Suprapubic skin (tissue), 4 donors: Measurements from ENCODE around the gene WNT3. TPM values are rescaled to one million over a fixed set of nuclear protein-coding genes. Genes with fewer than 3 reads are reported as not detected.

Source experiments
- DNase-seq, 2 donors: peaks; one replicate each; pipeline ENCODE4 v3.0.0-alpha.2; 2019; ENCODE audit warnings: low spot score in 2 of 2
- H3K27ac ChIP-seq: fragments of 200-600 bp; sonication (generic); one replicate; pipeline ENCODE4 v1.5.1; 2019
- H3K27me3 ChIP-seq: fragments of 200-600 bp; sonication (generic); one replicate; pipeline ENCODE4 v1.5.1; 2019
- H3K36me3 ChIP-seq: fragments of 200-600 bp; sonication (generic); one replicate; pipeline ENCODE4 v1.5.1; 2019
- H3K4me1 ChIP-seq: fragments of 200-600 bp; sonication (generic); one replicate; pipeline ENCODE4 v1.5.1; 2019
- H3K4me3 ChIP-seq: fragments of 200-600 bp; sonication (generic); one replicate; pipeline ENCODE4 v1.5.1; 2019; ENCODE audit warnings: mild to moderate bottlenecking
- H3K9me3 ChIP-seq: fragments of 200-600 bp; sonication (generic); one replicate; pipeline ENCODE4 v1.5.1; 2019
- CTCF ChIP-seq, 2 donors: fragments of 200-600 bp in 1 of 2; fragments of 450-650 bp in 1 of 2; sonication (generic) in 1 of 2; IDR thresholded peaks; one replicate each; pipeline ENCODE4 v1.5.1; 2016 to 2019; ENCODE audit warnings: antibody characterized with exemption in 2 of 2, mild to moderate bottlenecking in 1 of 2, moderate library complexity in 1 of 2
- EP300 ChIP-seq: sonication (generic); formaldehyde crosslinking; IDR thresholded peaks from one replicate; pipeline ENCODE4 v1.6.1; 2017; ENCODE audit warnings: antibody characterized with exemption
- POLR2A ChIP-seq, 2 donors: fragments of 450-650 bp; IDR thresholded peaks; one replicate each; pipeline ENCODE4 v1.6.1; 2017; ENCODE audit warnings: antibody characterized with exemption in 2 of 2, mild to moderate bottlenecking in 2 of 2, moderate library complexity in 2 of 2
- POLR2AphosphoS5 ChIP-seq, 3 donors: sonication (generic); formaldehyde crosslinking; IDR thresholded peaks; one replicate each; pipeline ENCODE4 v1.6.1; 2017; ENCODE audit warnings: antibody characterized with exemption in 3 of 3
- WGBS: methylation state at CpG from one replicate; pipeline ENCODE4 v1.1.5; 2018; 5-methylcytosine and 5-hydroxymethylcytosine counted together
- total RNA-seq, 4 donors: library from RNA; depleted of rRNA; stranded (reverse); fragments of >200 nt; gene quantifications; one replicate each; pipeline ENCODE4 v1.1.0, GENCODE V29; 2016

WNT3 gene
- total RNA-seq, 4 donors from 2014 or later, result 39.3 to 84.9 (median 61.7) TPM

GRCh38 chr17:46742565-46743270 is 75.8 kb downstream of the WNT3 start:
- Histone ChIP-seq H3K9me3 (no peaks in the 10 kb centered on the region), H3K27me3 (no peaks in the 10 kb centered on the region), H3K27ac (no peak overlapping the region), H3K4me1 (no peaks in the 10 kb centered on the region), H3K4me3 (no peak overlapping the region), H3K36me3 (peaks cover 9% of the 10 kb centered on the region)
- TF ChIP-seq CTCF (IDR thresholded peaks at IDR 0.05) (no peak), POLR2AphosphoS5 (IDR thresholded peaks at IDR 0.05) (no peak), POLR2A (IDR thresholded peaks at IDR 0.05) (no peak), EP300 (no peak)
- 58% methylated on average over 7 of the region's 7 CpGs for WGBS
- DNase-seq, result no peak

- no peaks in the 10 kb centered on the region for H3K27me3 ChIP-seq
- 64% methylated on average over 2 of the region's 2 CpGs for WGBS
- H3K4me3 ChIP-seq, result no peak overlapping the region
- peaks cover 9% of the 10 kb centered on the region for H3K36me3 ChIP-seq
- no peaks in the 10 kb centered on the region for H3K4me1 ChIP-seq
- no peak overlapping the region for H3K27ac ChIP-seq
- no peak for DNase-seq
- TF ChIP-seq POLR2AphosphoS5 (IDR thresholded peaks at IDR 0.05) (no peak), EP300 (no peak), POLR2A (IDR thresholded peaks at IDR 0.05) (no peak), CTCF (IDR thresholded peaks at IDR 0.05) (no peak)
- no peaks in the 10 kb centered on the region for H3K9me3 ChIP-seq
These were observed 77.3 kb downstream of the WNT3 start for GRCh38 chr17:46741122-46741730.

DNA sequence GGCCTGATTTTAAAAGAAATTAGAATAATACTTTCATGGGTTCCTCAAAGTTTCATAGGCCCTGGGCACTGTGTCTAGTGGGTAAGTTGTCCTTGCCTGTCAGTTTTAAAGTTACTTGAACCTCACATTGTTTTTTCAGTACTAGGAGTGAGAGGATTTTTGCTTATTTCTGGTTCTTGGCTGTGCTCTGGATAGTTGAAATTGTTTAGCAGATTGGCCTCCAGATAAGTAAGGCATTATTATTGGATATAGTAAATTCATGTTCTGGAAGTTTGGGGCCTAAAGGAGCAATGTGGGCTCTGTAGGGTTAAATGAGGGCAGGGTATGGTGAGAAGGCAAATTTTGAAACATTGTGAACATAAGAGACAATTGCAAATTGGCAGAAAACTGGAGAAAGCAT is 78.5 kb downstream of the WNT3 start:
- H3K27ac ChIP-seq, result no peak overlapping the region
- H3K9me3 ChIP-seq, result no peaks in the 10 kb centered on the region
- no peak for DNase-seq
- peaks cover 9% of the 10 kb centered on the region for H3K36me3 ChIP-seq
- no peak overlapping the region for H3K4me3 ChIP-seq
- H3K4me1 ChIP-seq, result no peaks in the 10 kb centered on the region
- no peaks in the 10 kb centered on the region for H3K27me3 ChIP-seq
- no peak for TF ChIP-seq EP300
- no peak for TF ChIP-seq CTCF (IDR thresholded peaks at IDR 0.05)
- TF ChIP-seq POLR2A (IDR thresholded peaks at IDR 0.05), result no peak
- TF ChIP-seq POLR2AphosphoS5 (IDR thresholded peaks at IDR 0.05), result no peak

DNA sequence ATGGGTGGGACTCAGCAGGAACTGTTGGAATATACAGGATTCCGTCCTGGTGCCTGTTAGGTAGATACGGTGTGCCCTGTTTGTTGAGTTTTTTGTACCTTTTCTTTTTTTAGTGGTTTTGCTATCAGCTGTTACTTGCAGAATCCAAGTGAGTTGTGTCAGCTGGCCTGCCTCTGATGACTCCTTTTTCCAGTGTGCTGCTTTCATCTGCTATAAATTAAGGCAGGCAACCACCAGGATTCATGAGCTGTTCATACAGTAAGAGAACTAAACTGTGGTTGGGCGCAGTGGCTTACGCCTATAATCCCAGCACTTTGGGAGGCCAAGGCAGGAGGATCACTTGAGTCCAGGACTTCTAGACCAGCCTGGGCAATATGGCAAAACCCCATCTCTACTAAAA is 79.9 kb downstream of the WNT3 start:
- Histone ChIP-seq H3K4me1 (peaks cover 6% of the 10 kb centered on the region), H3K27ac (no peak overlapping the region), H3K36me3 (peaks cover 9% of the 10 kb centered on the region), H3K4me3 (no peak overlapping the region), H3K27me3 (no peaks in the 10 kb centered on the region), H3K9me3 (no peaks in the 10 kb centered on the region)
- 92% methylated on average over 4 of the region's 4 CpGs for WGBS
- TF ChIP-seq POLR2AphosphoS5 (IDR thresholded peaks at IDR 0.05) (no peak), EP300 (no peak), POLR2A (IDR thresholded peaks at IDR 0.05) (no peak), CTCF (IDR thresholded peaks at IDR 0.05) (no peak)
- no peak for DNase-seq

GRCh38 chr17:46737326-46737725 is 81.2 kb downstream of the WNT3 start:
- WGBS, result 93% methylated on average over 4 of the region's 4 CpGs

More at GRCh38 chr17:46737326-46737725, 81.2 kb downstream of the WNT3 start:
- peaks cover 6% of the 10 kb centered on the region for H3K4me1 ChIP-seq
- DNase-seq, result no peak
- H3K4me3 ChIP-seq, result no peak overlapping the region
- peaks cover 9% of the 10 kb centered on the region for H3K36me3 ChIP-seq
- H3K27me3 ChIP-seq, result no peaks in the 10 kb centered on the region
- TF ChIP-seq POLR2A (IDR thresholded peaks at IDR 0.05), result no peak
- TF ChIP-seq EP300, result no peak
- no peak for TF ChIP-seq POLR2AphosphoS5 (IDR thresholded peaks at IDR 0.05)
- no peak for TF ChIP-seq CTCF (IDR thresholded peaks at IDR 0.05)
- no peaks in the 10 kb centered on the region for H3K9me3 ChIP-seq
- H3K27ac ChIP-seq, result no peak overlapping the region
